Measurements from ENCODE around the gene COPZ2.
"Not testable (repeated sequence)": the region's sequence is repeated elsewhere in the genome, so short reads cannot be mapped to it uniquely, and the experiment has no call there.

The COPZ2 gene

GRCh38 chr17:48027322-48027981, 10.1 kb downstream of the COPZ2 start:
- DNase-seq, result no peak

- peak; percentile 52 for DNase-seq
These were observed 10.9 kb downstream of the COPZ2 start for GRCh38 chr17:48026502-48027321.

DNA sequence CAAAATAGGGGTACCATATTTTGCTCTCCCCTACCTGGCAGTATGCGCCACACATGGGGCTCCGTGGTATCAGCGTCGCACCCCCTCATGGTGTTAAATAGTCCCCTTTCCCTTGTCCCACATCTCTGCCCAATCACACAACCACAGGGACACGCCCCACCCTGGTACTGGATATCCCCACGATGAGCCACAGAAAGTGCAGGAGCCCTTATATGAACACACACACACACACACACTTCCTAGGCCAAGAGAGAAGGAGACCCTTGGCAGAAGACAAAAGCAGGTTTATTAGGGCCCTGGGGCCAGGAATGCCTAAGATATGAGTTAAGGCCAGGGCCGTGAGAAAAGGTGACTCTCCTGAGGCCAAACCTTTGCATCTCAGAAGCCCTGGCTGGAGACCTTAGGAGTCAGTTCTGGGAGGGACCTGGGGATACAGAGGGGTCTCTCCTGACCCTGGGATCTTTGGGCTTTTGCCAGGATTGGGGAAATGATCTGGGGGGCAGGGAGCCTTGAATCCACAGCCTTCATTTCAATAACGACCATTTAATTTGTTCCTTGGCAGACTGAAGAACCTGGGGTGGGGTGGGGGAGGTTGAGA, 11.6 kb downstream of the COPZ2 start:
- no peak for DNase-seq

DNA sequence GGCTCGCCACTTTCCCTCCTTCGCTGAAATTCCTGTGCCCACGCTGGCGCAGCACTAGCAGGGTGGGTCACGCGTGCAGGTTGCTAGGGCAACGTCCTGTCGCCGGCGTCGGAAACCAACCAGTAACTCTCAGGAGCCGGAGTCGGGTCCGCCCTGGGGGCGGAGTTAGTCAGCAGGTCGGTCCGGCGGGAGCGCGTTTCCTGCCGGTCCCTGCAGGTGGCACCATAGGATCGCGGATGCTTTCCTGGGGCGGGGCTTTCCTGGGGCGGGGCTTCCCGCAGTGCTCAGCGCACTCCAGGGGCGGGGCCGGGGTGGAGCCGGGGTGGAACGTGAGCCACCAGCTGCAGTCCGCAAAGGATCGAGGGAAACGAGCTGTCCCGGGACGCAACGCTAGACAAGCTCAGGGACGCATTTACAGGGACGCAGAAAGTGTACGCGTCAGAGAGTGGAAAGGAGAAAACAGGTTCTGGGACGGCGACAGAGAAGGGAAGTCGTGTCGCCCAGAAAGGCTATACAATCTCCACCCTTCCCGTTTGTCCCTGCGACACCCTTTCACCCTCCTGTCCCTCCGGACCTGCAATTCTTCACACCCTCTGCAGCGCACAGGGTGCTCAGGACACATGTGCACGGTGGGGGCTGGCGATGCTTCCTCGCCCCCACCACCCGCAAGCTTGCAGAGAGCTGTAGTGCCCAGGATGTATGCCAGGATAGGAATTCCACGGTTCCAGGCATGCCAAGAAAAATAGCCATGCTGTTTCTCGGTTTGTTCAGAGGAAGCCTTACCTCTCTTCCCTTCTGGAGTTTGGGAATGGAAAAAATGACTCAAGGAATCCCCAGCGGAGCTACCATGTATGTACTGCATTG, 12.3 kb downstream of the COPZ2 start:
- peak; percentile 95 for DNase-seq

- peak; percentile 48 for DNase-seq
These were observed 13.2 kb downstream of the COPZ2 start for GRCh38 chr17:48024149-48025039.

- DNase-seq, result peak; percentile 24
These were observed 14.0 kb downstream of the COPZ2 start for GRCh38 chr17:48023400-48024148.

- no peak for DNase-seq
These were observed 14.7 kb downstream of the COPZ2 start for GRCh38 chr17:48022901-48023300.

DNA sequence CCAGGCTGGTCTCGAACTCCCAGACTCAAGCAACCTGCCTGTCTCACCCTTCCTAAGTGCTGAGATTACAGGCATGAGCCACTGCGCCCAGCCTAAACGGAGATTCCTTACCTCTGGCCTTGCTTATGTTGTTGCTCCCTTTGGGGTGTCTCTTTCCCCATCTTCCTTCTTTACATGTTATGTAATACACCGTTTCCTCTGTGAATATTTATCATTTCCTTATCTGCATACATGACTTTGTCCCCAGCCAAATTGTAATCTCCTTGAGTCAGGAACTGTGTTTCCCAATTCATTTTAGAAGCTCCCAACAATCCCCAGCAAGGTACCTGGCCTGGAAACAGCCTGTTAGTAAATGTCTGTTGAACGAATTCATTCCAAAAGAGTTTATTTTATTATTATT, 15.7 kb downstream of the COPZ2 start:
- no peak for DNase-seq

DNA sequence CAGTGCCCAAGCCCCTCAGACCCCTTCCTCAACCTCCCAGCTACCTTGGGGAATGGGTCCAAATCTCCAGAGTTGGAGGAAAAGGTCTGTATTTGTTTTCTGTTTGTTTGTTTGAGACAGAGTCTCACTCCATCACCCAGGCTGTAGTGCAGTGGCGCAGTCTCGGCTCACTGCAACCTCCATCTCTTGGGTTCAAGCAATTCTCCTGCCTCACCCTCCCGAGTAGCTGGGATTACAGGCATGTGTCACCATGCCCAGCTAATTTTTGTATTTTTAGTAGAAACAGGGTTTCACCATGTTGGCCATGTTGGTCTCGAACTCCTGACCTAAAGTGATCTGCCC, 19.8 kb downstream of the COPZ2 start:
- DNase-seq, result not testable (repeated sequence)

GRCh38 chr17:48016112-48016511, 21.5 kb downstream of the COPZ2 start:
- no peak for DNase-seq

- DNase-seq, result no peak
These were observed 22.9 kb downstream of the COPZ2 start for GRCh38 chr17:48014595-48015111.

DNA sequence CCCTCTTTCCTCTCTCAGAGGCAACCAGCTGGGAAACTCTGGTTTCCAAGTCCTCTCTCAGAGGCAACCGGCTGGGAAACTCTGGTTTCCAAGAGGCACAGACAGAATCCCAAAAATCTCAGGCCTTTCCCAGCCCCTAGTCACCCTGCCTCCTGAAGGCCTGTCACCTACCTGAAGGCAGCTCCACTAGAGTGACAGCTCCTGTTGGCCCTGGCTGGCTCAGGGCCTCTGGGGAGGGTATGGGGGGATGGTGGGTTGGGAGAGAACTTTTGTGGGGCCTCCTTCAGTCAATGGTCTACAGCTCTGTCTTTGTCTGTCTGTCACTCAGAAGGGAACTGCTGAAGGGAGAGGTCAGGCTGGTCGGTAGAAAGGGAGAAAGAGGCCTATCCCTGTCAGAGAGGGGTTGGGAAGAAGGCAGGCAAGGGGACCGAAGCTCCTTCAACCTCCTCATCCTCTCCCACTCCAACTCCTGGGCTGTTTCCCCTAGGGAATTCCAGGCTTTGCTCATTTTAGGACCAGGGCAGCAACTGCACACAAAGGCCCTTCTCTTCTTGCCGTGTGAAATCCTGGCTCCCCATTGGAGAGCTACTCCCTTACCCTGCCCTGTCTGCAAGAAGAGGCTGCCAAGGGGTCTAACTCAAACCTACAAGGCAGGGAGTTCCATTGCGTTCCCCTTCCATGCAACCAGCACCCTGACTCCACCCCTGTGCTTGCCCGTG, 23.6 kb downstream of the COPZ2 start:
- no peak for DNase-seq

GRCh38 chr17:48012654-48013053, 24.9 kb downstream of the COPZ2 start:
- no peak for DNase-seq

- DNase-seq, result peak; percentile 63
These were observed 25.5 kb downstream of the COPZ2 start for GRCh38 chr17:48012151-48012520.

DNA sequence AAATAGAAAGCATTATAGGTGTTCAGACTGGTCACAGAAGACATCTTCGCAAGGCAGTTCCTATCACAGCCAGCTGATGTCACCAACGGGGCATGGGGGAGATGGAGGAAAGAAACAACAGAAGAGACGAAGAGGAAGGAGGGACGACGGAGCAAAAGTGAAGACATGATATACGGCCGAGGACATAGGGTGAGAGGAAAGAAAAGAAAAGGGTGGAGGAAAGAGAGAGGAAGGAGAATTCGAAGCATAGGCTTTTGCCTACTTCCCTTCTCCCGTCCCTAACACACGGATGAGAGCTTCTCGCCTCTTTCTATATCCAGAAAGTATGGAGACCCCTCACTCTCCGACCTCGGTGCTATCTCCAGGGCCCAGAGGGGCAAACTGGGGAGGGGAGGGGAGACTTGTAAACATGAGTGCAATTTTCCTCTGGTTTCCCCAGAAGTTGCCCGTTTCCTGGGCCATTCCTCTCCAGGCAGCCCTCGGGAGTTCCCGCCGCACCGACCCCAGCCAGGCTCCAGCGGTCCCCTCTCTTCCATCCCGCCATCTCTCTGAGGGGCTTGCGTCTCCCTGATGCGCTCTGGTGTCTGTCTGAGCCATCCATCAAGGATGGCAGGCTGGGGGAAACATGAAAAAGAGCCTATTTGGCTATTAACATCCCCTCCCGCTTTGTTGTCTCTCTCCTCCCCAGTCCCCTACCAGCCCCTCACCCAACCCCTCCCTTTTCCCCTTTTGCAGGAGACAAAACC, 26.0 kb downstream of the COPZ2 start:
- peak; percentile 32 for DNase-seq

DNA sequence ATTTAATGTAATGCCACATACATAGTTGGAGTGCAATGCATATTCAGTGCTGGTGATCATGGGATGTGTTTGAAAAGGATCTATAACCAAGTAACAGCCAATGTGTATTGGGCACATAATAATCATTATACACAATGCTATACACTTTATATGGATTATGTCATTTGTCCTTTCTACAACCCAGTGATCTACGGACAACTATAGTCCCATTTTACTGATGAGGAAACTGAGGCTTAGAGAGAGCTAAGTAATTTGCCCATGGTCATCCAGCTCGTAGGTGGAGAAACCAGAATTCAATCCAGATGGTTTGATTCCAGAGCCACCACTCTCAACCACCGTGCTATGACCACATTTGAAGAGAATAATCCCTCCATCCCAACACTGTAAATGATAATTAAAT, 27.4 kb downstream of the COPZ2 start:
- DNase-seq, result no peak

- no peak for DNase-seq
These were observed 30.5 kb downstream of the COPZ2 start for GRCh38 chr17:48006936-48007709.

- DNase-seq, result no peak
These were observed 32.6 kb downstream of the COPZ2 start for GRCh38 chr17:48004983-48005382.

Measured in central memory CD4-positive, alpha-beta T cell (primary cell).